NCI-H1436 treated with DMSO at 0.1 percent for 48 hours (cell line): ENCODE data around the gene THSD4.

Source experiments
- DNase-seq: peaks from one replicate; lab custom pipeline; 2025; lab: John Stamatoyannopoulos, UW

Gene THSD4

GRCh38 chr15:71114887-71115566 lies at the start of gene THSD4:
Gene THSD4 (plus strand): TSS chr15:71115471.
- DNase-seq: peak; percentile 22

GRCh38 chr15:71066983-71067382 lies 48.3 kb upstream of the THSD4 start:
- no peak for DNase-seq

- DNase-seq: no peak
Observed at GRCh38 chr15:71069693-71070092, 45.6 kb upstream of the THSD4 start.

- DNase-seq: no peak
Observed at GRCh38 chr15:71071529-71071928, 43.7 kb upstream of the THSD4 start.

GRCh38 chr15:71072423-71072822 lies 42.8 kb upstream of the THSD4 start:
- DNase-seq: no peak

- no peak for DNase-seq
Observed at GRCh38 chr15:71078506-71079207, 36.6 kb upstream of the THSD4 start.

GRCh38 chr15:71079208-71080044 lies 35.8 kb upstream of the THSD4 start:
- DNase-seq: no peak

- no peak for DNase-seq
Observed at GRCh38 chr15:71080166-71080565, 35.1 kb upstream of the THSD4 start.

- no peak for DNase-seq
Observed at GRCh38 chr15:71080705-71081104, 34.6 kb upstream of the THSD4 start.

- DNase-seq: no peak
Observed at GRCh38 chr15:71082803-71083202, 32.5 kb upstream of the THSD4 start.

GRCh38 chr15:71083349-71083748 lies 31.9 kb upstream of the THSD4 start:
- no peak for DNase-seq

- no peak for DNase-seq
Observed at GRCh38 chr15:71084264-71084663, 31.0 kb upstream of the THSD4 start.

- no peak for DNase-seq
Observed at GRCh38 chr15:71085809-71086208, 29.5 kb upstream of the THSD4 start.

- no peak for DNase-seq
Observed at GRCh38 chr15:71088155-71088554, 27.1 kb upstream of the THSD4 start.

GRCh38 chr15:71088683-71089082 lies 26.6 kb upstream of the THSD4 start:
- DNase-seq: no peak

GRCh38 chr15:71089801-71090200 lies 25.5 kb upstream of the THSD4 start:
- no peak for DNase-seq

- DNase-seq: no peak
Observed at GRCh38 chr15:71091601-71092000, 23.7 kb upstream of the THSD4 start.

GRCh38 chr15:71092056-71092600 lies 23.1 kb upstream of the THSD4 start:
- DNase-seq: no peak

GRCh38 chr15:71093054-71094024 lies 21.9 kb upstream of the THSD4 start:
- DNase-seq: no peak

GRCh38 chr15:71094137-71094536 lies 21.1 kb upstream of the THSD4 start:
- no peak for DNase-seq

GRCh38 chr15:71096676-71097075 lies 18.6 kb upstream of the THSD4 start:
- no peak for DNase-seq
